Coronary artery (tissue), 2 donors: Measurements from ENCODE around the gene TSPAN9.

Experiments used
- DNase-seq: peaks from one replicate; pipeline ENCODE4 v3.0.0-alpha.2; 2017; ENCODE audit warnings: low spot score
- H3K27ac ChIP-seq, 2 donors: fragments of 200-600 bp; sonication (generic); one replicate each; pipeline ENCODE4 v1.5.1; 2016 to 2019
- H3K4me3 ChIP-seq: fragments of 200-600 bp; sonication (generic); 2 replicates; pipeline ENCODE4 v1.5.1; 2016; ENCODE audit warnings: mild to moderate bottlenecking, moderate library complexity
- TF ChIP-seq, protein P1 (sequence below): fragments of 200-600 bp; sonication (generic); IDR thresholded peaks from one replicate; pipeline ENCODE4 v1.5.1; 2019; ENCODE audit warnings: antibody characterized with exemption

Gene TSPAN9

GRCh38 chr12:3192221-3192620 is 115.0 kb downstream of the TSPAN9 start:
- no peak for DNase-seq
- no peak overlapping the region for H3K4me3 ChIP-seq
- TF ChIP-seq, protein P1, sequence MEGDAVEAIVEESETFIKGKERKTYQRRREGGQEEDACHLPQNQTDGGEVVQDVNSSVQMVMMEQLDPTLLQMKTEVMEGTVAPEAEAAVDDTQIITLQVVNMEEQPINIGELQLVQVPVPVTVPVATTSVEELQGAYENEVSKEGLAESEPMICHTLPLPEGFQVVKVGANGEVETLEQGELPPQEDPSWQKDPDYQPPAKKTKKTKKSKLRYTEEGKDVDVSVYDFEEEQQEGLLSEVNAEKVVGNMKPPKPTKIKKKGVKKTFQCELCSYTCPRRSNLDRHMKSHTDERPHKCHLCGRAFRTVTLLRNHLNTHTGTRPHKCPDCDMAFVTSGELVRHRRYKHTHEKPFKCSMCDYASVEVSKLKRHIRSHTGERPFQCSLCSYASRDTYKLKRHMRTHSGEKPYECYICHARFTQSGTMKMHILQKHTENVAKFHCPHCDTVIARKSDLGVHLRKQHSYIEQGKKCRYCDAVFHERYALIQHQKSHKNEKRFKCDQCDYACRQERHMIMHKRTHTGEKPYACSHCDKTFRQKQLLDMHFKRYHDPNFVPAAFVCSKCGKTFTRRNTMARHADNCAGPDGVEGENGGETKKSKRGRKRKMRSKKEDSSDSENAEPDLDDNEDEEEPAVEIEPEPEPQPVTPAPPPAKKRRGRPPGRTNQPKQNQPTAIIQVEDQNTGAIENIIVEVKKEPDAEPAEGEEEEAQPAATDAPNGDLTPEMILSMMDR, result no peak
- no peak overlapping the region for H3K27ac ChIP-seq

- TF ChIP-seq, protein P1, result no peak
- Histone ChIP-seq H3K27ac (no peak overlapping the region), H3K4me3 (no peak overlapping the region)
- no peak for DNase-seq
Measured at GRCh38 chr12:3193131-3193530, 116.0 kb downstream of the TSPAN9 start.

GRCh38 chr12:3193755-3194154 is 116.6 kb downstream of the TSPAN9 start:
- DNase-seq, result no peak
- Histone ChIP-seq H3K4me3 (no peak overlapping the region), H3K27ac (no peak overlapping the region)
- TF ChIP-seq, protein P1, result no peak

- TF ChIP-seq, protein P1, result no peak
- DNase-seq, result no peak
- no peak overlapping the region for H3K4me3 ChIP-seq
- no peak overlapping the region for H3K27ac ChIP-seq
Measured at GRCh38 chr12:3195337-3195736, 118.2 kb downstream of the TSPAN9 start.

DNA sequence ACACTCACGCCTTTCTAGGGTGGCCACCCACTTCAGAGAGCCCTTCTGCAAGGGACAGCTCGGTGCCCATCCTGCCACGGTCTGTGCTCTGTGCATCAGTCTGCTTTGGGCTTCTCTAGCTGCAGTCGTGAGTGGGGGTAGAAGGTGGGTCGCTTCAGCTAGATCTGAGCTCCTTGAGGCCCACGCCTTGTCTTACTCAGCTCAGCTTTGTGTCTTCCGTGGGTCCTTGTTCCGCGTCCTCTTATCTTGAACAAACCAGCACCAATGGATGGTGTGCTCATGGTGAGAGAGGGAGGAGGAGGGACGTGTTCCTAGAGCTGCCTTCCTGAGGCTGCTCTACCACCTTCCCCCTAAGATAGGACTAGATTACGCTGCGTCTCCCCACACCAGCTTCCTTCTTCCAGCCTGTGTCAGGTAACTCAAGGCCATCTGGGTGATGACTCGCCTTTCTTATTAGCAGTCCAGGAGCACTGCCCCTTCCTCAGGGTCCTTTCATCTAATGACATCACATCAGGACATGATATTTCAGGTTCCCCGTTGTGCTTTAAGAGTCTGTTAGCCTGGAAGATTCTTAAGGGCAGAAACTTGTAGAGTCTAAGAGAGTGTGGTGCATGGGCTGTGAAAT is 118.8 kb downstream of the TSPAN9 start:
- Histone ChIP-seq H3K27ac (no peak overlapping the region), H3K4me3 (no peak overlapping the region)
- TF ChIP-seq, protein P1, result no peak
- no peak for DNase-seq

- Histone ChIP-seq H3K27ac (no peak overlapping the region), H3K4me3 (no peak overlapping the region)
- TF ChIP-seq, protein P1, result no peak
Measured at GRCh38 chr12:3196488-3196887, 119.3 kb downstream of the TSPAN9 start.

DNA sequence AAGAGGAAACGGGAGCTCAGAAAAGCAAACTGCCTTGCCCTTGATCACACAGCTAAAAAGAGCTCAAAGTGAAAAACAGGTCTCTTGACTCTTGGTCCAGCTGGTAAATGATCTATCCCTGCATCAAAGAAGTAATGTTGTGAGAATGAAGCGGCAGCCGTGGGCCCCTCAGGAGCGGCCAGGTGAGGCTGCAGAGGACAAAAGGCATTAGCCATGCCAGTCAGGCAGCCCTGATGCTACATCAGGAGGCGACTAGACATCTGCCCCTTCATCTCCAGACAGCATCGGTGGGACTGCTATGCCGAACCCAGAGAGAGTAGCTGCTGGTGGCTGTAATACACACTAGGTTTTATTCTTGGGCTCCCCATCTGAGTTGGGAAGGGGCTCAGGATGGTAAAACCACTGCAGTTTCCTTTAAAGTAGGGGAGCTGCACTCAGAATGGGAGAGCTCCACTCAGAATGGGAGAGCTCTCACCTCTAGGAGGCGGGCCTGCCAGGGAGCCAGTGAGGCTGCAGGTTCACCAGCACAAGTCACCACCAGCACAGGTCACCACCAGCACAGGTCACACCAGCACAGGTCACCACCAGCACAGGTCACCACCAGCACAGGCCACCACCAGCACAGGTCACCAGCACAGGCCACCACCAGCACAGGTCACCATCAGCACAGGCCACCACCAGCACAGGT is 120.1 kb downstream of the TSPAN9 start:
- no peak for DNase-seq
- TF ChIP-seq, protein P1, result no peak
- H3K4me3 ChIP-seq, result no peak overlapping the region
- H3K27ac ChIP-seq, result no peak overlapping the region

More at GRCh38 chr12:3196488-3196887, 119.3 kb downstream of the TSPAN9 start:
- no peak for DNase-seq
